ENCODE measurements around the gene TNIK.
"Not testable (repeated sequence)": the region's sequence is repeated elsewhere in the genome, so short reads cannot be mapped to it uniquely, and the experiment has no call there.

The TNIK gene

DNA sequence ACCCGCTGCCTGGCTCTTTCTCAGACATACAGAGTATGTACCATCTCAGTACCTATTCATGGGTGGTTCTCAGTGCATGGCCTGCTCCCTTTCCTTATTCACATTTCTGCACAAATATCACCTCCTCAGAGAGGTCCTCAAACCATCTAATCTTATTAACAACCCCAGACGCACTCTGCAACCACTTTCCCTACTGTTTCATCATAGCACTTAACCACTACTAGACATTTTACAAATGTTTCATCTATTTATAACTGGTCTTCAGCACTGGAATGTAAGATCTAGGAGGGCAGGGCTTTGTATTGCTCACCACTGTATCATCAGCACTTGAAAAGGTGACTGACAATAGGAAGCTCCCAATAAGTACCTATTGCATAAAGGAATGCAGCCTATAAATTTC is 45.1 kb downstream of the TNIK start:
- DNase-seq, result no peak

DNA sequence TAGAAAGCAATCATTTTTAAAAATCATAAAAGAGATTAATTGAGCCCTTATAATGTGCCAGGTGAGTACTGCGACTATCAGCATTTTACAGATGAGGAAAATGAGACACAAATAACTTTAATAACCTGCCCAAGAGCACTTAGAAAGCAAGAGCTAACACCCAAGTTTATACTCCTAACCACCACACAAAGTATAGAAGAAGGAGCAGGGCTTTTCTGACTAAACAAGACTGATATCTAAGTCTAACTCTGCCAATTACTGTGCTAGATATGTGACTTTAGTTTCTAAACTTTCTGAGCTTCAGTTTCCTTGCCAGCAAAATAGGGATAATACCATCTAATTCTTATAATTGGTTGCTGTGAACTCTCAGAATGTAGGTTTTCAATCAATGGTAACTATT is 47.7 kb downstream of the TNIK start:
- no peak for DNase-seq

DNA sequence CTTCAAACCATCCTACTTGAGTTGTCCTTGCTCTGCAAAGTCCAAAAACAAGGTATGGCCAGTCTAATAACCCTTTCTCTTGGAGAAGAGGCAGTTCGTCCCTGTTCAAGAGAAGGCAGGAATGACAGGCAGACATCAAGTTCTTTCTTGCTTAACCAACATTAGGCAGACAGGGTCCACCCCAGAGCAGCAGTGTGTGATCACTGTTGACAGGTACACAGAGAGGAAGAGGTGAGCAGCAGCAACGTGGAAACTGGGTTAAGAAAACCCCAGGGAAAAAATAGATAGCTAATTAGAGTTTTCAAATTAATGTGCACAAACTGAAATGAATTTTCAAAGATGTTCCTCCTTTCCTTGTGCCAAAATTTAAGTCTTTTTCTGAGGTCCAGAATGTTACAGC is 48.2 kb downstream of the TNIK start:
- DNase-seq, result no peak

DNA sequence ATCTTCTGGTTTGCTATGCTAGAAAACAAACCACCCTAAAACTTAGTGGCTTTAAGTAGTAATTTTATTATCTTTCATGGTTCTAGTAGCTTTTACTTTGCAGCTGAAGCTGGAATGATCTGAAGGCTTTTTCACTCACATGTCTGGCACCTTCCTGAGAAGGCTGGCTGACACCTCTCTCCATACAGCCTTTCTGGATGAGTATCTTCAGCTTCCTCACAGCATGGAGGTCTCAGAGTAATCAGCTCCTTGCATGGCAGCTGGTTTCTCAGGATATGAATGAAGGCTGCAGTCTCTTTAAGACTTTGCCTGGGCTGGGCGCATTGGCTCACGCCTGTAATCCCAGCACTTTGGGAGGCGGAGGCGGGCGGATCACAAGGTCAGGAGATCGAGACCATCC is 50.0 kb downstream of the TNIK start:
- no peak for DNase-seq

DNA sequence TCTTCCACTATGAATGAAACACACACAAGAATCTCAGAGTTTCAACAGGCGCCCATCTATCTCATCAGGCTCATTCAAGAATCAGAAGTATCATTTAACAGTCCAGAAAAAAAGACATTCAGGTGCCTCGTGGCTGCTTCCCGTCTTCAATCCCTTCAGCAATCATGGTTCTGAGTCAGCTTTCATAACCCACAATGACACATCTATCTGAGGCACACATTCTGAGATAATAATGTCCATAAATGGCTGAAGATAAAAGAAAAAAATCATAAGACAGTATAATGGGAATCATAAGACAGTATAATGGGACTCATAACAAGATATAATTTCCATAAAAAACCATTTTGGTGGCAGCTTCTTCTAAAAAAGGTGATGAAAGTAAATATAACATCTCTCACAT is 52.4 kb downstream of the TNIK start:
- DNase-seq, result no peak

GRCh38 chr3:171404376-171404967 is 55.7 kb downstream of the TNIK start:
- DNase-seq, result no peak

GRCh38 chr3:171402281-171402680 is 57.9 kb downstream of the TNIK start:
- DNase-seq, result no peak

DNA sequence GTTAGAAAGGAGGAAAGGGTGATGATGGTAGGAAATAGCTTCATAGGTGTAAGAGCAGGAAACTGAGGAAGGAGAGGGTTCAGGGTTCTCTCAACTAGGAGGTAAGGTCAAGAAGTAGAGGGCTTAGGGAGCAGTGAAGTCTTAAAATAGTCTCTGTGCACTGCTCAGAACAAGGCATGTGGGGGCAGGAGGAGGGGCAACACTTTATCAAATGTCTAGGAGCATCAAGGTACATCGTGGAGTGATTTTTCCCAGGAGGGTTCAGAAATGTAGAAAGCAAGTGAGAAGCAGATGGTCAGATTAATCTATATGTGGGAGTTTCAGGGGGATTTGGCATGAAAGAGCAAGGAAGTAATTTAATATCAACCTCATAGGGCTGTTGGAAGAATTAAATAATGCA is 58.8 kb downstream of the TNIK start:
- DNase-seq, result no peak

- no peak for DNase-seq
These were observed 60.4 kb downstream of the TNIK start for GRCh38 chr3:171399842-171400241.

- no peak for DNase-seq
These were observed 61.9 kb downstream of the TNIK start for GRCh38 chr3:171398343-171398742.

GRCh38 chr3:171397089-171397488 is 63.1 kb downstream of the TNIK start:
- no peak for DNase-seq

DNA sequence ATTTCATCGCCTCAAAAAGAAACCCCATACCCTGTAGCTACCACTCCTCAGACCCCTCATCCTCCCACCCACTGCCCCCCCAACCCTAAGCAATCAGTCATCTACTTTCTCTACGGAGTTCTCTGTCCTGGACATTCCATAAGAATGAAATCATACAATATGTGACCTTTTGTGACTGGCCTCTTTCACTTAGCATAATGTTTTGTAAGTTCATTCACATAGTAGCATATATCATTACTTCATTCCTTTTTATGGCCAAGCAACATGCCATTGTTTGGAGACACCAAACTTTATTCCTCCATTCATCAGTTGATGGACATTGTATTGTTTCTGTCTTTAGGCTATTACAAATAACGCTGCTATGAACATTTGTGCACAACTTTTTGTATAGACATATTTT is 64.2 kb downstream of the TNIK start:
- no peak for DNase-seq

- DNase-seq, result no peak
These were observed 67.0 kb downstream of the TNIK start for GRCh38 chr3:171393032-171393744.

GRCh38 chr3:171391432-171391831 is 68.8 kb downstream of the TNIK start:
- DNase-seq, result no peak

DNA sequence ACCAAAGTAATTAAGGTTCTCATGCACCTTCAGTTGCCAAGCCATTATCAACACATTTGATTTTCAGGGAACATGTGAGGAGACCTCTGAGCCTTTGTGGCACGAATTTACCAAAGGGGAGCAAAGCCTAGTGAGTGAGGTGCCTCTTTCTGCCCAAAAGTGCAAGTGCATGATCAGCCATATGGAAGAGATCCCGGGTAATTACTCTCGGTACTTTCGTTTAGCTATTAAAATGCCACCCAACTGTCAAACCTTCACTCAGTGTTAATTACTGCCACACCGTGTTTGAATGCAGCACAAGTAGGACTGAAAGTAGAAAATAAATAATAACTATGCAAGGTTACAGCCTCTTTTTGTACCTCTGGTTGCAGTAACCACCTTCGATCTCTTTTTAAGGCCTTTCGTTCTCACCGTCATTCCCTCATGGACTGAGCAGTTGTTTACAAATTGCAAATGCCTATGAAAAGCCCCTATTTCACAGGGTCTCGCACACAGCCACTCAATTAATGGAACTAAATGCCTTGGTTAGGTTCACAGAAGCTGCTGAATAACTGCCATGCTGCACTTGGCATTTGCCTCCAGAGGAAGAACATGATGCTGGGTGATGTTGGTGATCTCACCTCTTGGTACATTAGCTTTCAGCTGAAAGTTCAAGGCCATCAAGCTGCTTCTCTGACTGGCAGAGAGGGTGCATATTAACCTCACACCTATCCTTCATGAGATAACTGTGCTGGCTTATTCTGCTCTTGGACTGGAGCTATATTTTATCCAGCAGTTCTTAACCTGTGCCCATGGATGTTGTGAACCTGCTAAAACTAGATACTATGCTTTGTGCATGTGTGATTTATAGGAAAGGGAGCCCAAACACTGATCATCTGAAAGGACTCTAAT is 69.9 kb downstream of the TNIK start:
- no peak for DNase-seq

DNA sequence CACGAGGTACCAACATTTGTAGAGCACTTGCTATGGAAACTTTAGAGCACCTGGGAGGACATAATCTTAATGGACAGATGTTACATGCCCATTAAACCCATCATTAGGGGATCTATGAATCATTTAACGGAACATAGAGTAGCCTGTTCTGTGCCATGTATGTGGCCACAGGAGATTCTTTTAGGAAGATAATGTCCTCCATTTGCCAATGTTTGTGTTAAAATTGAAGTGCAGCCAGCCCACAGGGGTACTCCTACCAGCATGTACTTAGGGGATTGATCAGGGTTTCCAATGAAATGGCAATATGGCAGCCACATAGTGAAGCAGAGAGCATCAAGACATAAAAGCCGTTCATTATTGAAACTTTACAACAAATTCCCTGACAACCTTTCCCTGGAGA is 70.7 kb downstream of the TNIK start:
- DNase-seq, result no peak

- DNase-seq, result no peak
These were observed 71.7 kb downstream of the TNIK start for GRCh38 chr3:171388527-171388926.

DNA sequence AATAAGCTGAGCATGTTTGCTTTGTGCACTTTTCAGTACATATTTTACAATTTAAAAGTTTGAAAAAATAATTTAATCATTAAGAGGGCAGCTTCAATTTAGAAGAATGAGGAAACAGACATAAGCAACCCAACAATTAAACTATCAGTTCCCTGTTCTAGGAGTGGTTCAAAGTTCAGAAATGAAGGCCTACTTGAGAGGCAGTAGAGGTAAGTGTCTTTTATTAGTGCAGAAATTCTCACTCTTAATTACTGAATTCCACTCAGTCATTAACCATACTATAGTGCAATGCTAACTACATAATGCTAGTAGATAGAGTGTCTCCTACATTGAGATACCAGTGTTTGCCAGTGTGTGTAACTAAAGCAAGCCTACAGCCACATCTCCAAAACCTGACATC is 73.1 kb downstream of the TNIK start:
- no peak for DNase-seq

DNA sequence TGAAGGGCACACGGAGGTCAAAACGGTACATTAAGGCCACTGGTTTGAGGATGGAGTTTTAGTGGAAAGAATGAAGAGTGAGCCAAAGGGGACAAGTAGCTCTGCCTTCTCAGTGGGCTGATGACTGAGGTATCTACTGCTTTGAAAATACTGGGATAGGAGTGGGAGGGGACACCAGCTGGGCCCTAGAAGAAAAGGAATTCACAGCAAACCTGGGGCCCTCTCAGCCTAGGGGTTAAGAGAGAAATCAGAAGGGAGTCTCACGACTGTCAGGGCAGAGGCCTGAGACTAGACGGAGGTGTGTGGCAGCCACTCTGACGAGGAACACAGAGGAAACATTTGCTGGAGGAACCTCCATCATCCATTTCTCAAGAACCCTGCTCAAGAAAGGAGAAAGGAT is 75.1 kb downstream of the TNIK start:
- DNase-seq, result no peak

GRCh38 chr3:171384101-171384891 is 75.9 kb downstream of the TNIK start:
- no peak for DNase-seq

DNA sequence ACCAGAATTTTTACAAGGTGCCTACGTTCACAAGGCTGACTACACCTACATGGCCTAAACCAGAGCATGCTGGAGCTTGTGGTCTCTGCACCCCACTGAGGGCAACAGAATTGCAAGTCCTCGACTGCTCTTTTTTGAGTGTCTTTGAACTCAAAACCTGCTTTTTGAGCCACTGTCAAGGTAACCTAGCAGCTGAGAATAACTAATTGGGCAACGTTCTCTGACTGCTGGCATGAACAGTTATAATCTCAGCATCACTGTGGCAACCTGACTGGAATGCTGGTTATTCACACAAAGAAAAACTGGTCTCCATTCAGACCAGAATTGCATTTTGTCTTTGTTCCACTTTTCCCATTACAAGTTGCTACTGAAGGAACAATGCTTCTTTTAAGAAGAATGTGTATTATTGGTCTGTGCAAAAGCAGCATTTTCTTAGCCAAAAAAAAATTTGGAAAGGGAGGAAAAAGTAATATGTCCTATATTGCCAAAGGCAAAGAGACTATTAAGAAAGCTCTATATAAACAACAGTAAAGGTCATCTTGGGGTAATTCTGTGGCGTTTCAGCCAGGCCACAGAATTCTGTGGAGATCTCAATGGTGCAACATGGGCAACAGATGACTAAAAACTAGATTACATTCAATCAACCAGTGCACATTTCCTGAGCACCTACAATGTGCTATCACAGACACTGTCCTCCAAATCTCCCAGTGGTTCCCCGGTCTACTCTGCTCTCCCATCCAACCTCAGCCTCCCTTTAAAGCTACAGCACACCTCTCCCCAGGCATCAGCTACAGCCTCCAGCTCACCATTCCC is 76.8 kb downstream of the TNIK start:
- DNase-seq, result no peak

- DNase-seq, result not testable (repeated sequence)
These were observed 77.9 kb downstream of the TNIK start for GRCh38 chr3:171382347-171382746.

Measured in NCI-H1930 (cell line).